GF-D8 (cell line): ENCODE measurements around the gene STK16.

Source experiments
- DNase-seq: peaks from one replicate; lab custom pipeline; 2025; lab: John Stamatoyannopoulos, UW

Gene STK16

GRCh38 chr2:219213486-219214071 is 31.7 kb upstream of the STK16 start:
- DNase-seq, result no peak

GRCh38 chr2:219214141-219214540 is 31.1 kb upstream of the STK16 start:
- no peak for DNase-seq

DNA sequence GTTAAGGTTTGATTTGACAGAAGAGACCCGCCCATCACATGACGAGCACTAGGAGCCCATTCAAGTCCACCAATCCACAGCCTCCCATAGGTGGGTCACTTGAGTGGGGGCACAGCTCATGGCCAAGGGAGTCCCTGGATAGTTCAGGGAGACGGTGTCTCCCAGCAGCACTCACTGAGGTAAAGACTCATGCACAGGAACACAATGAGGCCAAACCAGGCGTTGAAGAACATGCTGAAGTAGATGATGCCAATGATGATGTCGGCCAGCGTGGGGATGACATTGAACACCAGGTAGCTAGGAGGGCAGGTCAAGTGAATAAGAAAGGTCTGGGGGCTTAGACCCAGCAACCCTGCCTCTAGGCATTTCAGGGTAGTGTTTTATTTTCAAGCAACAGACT is 30.5 kb upstream of the STK16 start:
- DNase-seq, result no peak

- DNase-seq, result no peak
Measured at GRCh38 chr2:219215871-219216534, 29.3 kb upstream of the STK16 start.

DNA sequence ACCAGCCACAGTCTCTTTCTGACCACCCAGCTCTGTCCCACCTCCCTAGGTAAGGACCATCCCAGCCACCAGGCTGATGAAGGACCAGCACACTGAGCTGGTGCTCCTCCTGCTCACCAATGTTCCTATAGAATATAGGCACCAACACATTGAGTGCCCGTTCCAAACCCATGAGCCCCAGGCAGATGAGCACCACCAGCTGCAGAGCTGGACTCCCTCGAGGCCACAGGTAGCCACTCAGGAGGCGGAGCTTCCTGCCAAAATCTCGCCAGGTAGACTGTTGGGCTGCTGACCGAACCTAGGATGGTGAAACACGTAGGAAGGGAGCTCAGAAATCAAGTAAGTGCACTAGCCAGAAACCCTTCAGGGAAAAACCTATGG is 28.8 kb upstream of the STK16 start:
- no peak for DNase-seq

DNA sequence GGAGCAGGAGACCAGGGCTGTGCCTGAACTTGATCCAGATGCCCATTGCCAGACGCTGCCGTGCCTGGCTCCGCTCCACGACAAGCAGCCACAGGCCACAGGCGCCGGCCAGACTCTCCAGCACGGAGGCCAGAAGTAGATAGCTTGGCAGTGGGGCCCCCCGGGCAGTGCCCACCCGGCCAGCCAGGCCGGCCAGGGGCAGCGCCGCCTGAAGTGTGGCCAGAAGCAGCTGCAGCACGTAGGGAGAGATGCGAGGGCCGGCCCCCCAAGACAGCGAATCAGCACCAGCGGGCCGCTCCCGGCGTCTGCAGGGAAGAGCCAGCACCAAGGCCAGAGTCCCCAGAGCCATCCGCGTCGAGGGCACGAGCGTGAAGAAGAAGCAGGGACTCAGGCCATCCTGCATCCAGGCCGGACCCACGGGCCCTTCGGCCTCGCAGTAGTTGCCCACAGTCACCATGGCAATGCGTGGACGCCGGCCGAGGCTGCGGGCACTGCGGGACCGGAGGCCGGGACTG is 27.0 kb upstream of the STK16 start:
- no peak for DNase-seq

DNA sequence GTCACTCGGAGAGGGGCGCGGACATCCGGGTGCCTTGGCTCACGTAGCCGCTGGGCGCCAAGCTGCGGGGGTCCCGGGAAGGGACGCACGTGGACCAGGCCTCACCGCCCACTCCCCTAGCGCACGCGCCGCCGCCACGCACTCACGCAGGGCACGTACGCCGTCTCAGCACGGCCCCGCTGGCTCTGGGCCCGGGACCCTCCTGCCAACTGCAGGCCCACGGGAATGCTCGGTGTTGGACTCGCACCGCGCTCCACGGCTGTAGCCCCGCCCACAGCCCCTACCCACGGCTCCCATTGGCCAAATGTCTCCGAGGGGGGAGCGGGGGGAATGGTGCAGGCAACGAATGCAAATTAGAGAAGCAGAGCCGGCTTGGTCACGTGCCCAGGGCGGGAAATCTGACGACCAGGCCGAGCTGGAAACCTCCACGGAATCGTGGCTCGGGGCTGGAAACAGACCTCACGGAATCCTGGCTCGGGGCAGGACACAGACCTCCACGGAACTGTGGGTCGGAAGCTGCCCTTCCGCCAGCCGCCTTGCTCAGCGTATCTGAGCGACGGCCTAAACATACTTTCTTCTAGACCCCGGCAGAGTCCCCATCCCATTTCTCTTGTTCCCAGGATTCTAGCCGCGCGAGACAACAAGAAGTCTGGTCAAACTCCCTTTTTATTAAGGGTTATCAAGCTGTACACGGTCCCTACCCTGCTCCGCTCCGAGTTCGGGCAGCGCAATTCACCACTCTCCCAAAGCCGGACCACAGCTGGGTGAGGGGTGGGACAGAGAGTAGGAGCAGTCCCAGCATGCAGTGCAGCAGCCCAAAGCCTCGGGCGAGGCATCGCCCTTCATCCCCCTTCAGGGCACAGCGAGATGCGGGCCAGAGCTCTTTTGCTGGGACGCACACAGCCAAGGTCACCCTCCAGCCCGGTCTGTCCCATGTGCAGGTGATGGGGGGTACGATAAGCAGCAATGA is 26.3 kb upstream of the STK16 start, which contains the start of gene ABCB6:
Gene ABCB6, minus strand, starts transcription at position 227 of the 970 bp plus-strand sequence. CDS start 285 bp downstream, outside the sequence.
- DNase-seq, result no peak

DNA sequence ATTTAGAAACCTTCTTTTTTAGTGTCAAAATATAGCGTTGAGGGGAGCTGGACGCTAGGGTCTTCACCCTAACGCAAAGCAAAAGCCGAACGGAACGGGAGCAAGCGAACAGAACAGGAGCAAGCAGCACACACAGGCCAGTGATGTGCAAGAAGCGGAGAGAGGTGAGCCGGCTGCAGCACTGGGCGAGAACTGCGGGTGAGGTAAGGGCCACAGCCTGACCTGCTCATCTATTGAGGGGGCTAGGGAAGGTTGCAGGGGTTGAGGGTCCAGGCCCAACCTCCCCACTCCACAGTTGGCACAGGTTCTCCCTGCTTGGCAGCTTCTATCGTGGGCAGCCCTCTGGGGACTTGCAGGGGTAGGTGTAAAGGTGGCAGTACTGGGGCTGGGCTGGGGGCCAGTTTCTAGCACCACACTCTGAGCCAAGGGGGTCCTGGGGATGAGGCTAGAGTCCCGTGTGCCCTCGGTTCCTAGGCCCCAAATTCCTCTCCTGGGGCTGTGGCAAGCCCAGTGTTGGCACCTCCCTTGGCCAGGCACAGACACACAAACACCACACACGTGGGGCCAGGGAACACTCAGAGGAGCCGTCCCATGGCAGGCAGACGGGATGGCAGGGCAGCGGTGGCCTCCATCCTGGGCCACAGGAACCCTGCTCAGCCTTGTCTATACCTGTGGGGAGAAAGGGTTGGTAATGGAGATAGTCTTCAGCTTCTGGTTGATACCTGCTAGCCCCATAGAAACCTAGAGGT is 25.3 kb upstream of the STK16 start:
- no peak for DNase-seq

DNA sequence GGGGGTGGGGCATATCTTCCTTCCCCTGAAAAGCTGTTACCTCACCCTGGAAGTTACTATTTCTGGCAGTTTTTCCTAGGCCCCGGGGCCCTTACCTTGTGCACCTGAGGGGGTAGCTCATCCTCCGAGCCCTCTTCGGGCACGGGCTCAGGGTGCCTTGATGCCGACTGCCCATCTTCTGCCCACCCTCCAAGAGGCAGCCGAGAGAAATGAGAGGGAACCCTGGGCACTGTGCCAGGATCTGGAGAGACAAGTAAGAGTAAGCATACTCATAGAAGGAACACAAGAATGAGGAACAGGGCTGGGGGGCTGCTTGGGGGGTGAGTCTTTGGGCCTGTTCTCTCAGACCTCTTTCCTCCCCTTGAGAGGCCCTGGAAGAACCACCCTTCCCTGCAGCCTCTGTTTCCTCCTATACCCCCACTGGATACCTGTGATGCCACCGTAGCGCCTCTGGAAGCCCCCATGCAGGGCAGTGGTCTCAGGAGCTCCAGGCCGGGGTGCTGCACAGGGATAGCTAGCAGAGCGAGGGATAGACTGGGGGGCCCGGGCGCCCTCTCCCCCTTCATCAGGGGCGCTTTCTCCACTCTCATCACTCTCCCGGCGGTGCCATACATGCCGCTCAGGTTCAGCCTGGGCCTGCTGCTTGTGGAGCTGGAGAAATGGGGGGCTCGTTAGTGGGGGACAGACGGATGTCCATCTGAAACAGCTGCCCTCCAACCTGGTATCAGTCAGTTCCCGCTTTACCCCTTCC is 24.5 kb upstream of the STK16 start:
- no peak for DNase-seq

DNA sequence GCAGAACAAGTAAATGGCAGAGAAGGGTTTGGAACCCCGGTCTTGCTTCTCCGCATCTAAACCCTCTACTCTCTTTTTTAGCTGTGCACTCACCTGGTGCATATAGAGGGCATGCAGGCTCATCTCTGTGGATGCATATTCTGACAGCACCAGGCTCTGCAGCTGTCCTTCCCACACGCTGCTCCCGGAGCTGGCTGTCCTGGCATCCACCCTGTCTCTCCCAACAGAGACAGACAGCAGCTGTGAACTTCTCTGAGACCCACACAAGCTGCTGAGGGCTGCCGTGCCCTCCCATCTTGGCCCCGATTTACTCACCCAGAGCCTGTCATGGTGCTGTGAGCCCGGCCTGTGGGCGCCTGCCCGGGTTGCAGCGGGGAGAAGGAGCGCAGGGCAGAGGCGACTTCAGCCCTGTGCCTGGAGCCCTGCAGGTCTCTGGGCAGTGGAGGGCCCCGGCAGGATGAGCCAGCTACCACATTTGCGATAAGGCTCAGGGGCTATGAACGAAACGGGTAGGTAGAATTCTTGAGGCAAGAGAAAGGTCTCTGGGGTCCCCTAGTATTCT is 23.2 kb upstream of the STK16 start:
- no peak for DNase-seq

- no peak for DNase-seq
Measured at GRCh38 chr2:219223831-219224610, 21.3 kb upstream of the STK16 start.

DNA sequence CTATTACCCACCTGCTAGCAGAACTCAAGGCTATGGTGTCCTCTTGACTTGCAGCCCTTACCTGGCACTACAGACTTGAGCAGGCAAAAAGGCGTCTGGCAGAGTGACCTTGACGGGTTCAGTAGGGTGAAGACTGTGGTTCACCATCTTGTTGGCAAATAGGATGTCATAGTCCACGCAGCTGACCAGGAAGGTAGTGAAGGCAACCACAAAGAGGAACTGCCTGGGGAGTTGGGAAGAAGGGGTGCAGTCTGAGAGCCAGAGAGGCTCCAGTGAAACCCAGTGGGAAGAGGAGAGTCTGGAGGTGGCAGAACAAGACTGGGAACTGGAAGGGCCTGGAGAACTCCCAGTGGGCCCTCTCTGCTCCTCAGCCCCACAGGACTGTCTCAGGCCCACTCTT is 19.9 kb upstream of the STK16 start:
- peak; percentile 84 for DNase-seq

DNA sequence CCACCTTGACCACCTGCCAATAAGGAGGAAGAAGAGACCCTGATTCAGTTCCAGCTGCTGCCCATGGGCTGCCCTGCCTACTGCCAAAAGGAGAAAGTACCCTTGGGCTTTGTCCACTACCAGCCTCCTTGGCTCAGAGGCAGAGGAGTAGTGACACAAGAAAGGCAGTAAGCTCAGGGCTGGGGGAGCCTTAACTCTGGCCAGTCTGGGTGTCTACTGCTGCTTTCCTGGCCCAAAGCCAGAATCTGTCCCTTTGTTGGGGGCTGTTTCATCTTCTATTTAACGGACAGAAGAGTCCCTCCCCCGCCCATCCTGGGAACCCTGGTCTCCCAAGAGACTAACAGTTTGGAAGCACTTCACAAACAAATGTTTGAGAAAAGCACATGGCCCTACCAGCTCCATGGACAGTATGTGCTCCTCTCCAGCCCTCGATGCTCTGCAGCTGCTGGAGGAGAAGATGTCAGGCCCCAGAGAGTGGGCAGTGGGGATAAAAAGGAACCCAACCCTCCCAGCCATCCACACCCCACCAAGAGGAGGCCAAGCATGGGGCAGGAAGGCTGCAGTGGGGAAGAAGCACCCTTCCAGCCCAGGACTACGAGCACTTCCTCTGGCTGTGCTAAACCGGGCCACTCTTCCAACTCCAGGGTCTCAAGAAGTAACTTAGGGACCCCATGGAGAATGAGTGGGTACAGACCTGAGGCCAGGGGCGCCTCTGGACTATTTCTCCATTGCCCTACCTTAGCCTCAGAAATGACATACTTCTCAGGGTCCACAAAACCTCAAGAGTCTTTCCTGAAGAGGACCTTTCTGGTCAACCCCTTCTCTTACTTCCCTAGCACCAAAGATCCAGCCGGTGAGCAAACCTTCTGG is 17.0 kb upstream of the STK16 start:
- no peak for DNase-seq

DNA sequence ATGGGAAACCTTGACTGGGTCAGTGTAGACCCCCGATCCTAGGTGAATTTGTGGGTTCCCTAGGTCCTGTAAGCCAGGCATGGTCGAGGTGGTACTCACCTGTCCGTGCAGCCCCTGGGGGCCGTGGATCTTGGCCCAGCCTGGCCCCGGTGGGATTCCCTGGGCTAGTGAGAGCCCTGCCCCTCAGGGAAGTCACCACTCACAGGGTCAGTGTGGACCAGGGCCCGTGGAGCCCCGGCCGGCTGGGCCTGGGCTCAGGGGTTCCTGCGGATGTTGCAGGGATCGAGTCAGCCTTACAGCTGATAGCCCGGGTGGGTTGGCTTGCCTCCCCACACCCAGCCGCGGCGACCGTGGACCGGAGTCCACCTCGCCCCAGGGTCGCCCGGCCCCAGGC is 16.4 kb upstream of the STK16 start:
- DNase-seq, result no peak

DNA sequence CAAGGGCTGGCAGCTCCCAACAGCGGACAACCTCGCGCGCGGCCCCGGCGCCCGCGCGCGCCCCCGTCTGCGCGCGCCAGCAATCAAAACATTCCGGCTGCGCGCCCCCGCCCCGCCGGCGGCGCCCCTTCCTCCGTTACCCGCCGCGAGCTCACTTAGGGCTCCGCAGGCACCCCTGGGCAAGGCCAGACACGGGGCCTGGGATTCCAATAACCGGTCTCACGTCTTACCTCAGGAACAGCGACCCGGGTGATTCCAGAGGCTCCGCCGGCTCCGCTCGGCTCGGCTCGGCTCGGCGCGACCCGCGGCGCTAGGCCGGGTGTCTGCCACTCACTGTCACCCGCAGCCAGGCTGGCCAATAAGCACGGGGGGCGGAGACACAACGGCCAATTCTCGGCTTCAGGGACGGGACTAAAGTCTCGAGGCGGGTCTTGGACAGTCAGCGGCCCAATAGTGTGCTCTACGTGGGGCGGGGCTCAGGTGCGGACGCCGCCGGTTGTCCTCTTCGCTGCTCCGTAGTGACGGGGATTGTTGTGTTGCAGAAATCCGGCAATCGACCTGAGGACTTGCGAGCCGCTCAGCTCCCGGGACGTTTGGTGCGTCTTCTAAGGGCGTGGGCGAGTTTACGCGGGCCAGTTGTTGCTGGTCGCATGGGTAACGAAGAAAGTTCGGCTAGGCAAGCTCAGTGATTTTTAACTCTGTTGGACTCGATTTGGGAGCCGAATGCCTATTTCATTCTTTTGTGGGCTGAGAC is 15.8 kb upstream of the STK16 start, which contains the start of the genes ANKZF1 and ATG9A:
Gene ANKZF1, plus strand, starts transcription at position 502 of the 754 bp plus-strand sequence. CDS start 452 bp downstream, outside the sequence.
Gene ATG9A, minus strand, starts transcription at position 332 of the 754 bp plus-strand sequence. CDS start 1,612 bp downstream, outside the sequence.
- peak; percentile 98 for DNase-seq

DNA sequence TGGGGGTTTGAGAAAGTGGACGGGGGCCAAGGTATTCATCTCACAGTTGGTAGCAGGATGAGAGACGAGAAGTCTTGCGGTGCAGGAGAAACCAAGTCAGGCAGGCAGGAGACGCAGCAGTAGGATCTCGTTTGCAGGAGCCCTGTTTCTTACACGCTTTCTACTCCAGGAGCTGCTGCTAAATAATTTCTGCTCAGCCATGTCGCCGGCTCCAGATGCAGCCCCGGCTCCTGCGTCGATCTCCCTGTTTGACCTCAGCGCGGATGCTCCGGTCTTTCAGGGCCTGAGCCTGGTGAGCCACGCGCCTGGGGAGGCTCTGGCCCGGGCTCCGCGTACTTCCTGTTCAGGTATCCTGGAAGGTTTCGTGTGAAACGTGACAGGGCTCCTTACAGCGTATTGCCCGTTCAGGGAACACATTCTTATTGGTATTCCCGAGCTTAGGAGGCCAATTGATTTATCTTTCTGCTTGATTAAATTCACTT is 15.2 kb upstream of the STK16 start:
- no peak for DNase-seq

- no peak for DNase-seq
Measured at GRCh38 chr2:219234331-219234730, 10.9 kb upstream of the STK16 start.

DNA sequence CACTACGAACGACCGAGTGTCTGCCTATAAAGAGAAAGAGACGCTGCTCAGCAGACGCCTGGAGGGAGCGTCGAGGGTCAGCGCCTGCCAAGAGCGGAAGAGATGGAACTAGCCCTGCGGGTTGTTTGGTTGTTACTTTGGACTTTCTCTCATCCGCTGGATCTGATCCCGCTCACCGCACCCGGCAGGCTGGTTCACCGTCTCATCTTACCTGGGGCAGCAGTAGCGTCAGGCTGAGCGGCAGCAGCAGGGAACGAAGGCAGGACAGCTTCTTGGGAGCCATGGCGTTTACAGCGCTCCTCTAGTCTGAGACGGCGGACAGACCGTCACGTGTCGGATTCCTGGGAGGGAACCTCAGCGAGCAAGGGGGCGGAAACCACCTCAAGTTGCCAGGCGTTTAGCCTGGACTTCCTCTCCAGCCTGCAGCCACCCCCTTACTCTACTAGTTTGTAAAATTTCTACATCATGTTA is 2.0 kb upstream of the STK16 start:
- DNase-seq, result no peak
